Subcutaneous adipose tissue (tissue), 4 donors: ENCODE measurements around the gene LRMDA. TPM values are rescaled to one million over a fixed set of nuclear protein-coding genes. Genes with fewer than 3 reads are reported as not detected.

Experiments
- CTCF ChIP-seq: fragments of 450-650 bp; IDR thresholded peaks from one replicate; pipeline ENCODE4 v1.5.1; 2016; ENCODE audit warnings: low read depth, mild to moderate bottlenecking, control low read depth, antibody characterized with exemption, moderate library complexity
- total RNA-seq, 4 donors: library from RNA; depleted of rRNA; stranded (reverse); fragments of >200 nt; gene quantifications; one replicate each; pipeline ENCODE4 v1.1.0, GENCODE V29; 2016

Gene LRMDA
- total RNA-seq, 4 donors from 2014 or later: 17.4 to 92.1 (median 22.8) TPM

DNA sequence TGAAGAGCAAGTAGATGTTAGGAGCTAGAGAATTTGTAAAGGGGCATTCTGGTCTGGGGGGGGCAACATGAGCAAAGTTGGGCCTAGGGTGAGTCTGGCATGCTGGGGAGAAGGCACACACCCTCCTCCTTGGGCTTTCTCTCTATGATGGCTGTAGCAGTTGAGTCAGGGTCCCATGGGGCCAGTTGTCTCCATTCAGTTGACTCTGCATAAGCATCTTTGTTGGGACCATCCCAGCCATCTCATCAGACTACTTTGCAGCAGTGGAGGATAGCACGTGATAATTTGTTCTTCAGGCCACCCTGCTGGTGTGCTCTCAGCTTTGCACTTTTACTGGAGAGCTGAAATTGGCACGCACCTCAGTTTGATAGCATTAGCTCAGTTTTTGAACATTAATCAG, 55.2 kb downstream of the LRMDA start:
- TF ChIP-seq CTCF: no peak

GRCh38 chr10:75487087-75487754, 55.8 kb downstream of the LRMDA start:
- TF ChIP-seq CTCF: no peak

- no peak for TF ChIP-seq CTCF
Observed at GRCh38 chr10:75487755-75488125, 56.3 kb downstream of the LRMDA start.

GRCh38 chr10:75492173-75492925, 60.9 kb downstream of the LRMDA start:
- TF ChIP-seq CTCF: no peak

- TF ChIP-seq CTCF: no peak
Observed at GRCh38 chr10:75493464-75493863, 62.0 kb downstream of the LRMDA start.

DNA sequence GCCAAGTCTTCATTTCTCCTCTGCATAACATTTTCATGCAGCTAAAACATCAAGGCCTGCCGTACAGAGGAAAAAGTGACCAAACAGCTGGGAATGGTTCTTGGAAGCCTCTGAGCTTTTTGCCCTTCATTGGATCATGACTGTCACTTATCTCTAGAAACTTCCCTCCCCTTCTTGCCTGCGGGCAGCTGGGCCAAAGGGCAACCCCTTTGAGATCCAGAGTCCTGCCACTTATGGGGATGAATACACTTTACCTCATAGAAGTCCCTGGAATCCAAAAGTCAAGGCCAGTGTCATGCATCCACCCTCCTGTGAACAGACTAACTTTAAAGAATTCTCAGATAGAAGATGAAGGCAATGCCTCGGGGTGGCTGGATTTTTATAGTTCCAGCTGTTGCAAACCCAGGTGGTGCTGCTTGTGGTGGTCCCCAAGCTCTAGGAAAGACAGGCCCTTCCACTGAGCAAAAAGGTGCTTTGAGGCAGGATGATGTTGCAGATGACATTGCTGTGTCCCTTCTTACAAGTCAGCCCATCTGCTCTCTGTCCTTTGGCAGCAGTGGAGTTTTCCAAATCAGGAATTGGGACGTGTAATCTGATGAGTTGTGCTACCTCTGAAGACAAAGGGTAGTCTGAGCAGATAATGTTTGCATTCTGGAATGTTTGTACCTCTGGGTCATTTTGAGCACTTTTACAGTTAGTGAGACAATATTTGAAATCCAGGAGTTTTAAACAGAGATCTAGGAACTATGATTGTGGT, 64.2 kb downstream of the LRMDA start:
- no peak for TF ChIP-seq CTCF

GRCh38 chr10:75496191-75496567, 64.8 kb downstream of the LRMDA start:
- TF ChIP-seq CTCF: no peak
